ENCODE measurements around the gene THADA. TPM values are rescaled to one million over a fixed set of nuclear protein-coding genes. Genes with fewer than 3 reads are reported as not detected.
A peak's percentile ranks its signal among the peaks of the same experiment; 100 is the strongest.

THADA gene
- total and polyA plus RNA-seq, 2 experiments from 2014 or later: 10.8 to 18.8 TPM

DNA sequence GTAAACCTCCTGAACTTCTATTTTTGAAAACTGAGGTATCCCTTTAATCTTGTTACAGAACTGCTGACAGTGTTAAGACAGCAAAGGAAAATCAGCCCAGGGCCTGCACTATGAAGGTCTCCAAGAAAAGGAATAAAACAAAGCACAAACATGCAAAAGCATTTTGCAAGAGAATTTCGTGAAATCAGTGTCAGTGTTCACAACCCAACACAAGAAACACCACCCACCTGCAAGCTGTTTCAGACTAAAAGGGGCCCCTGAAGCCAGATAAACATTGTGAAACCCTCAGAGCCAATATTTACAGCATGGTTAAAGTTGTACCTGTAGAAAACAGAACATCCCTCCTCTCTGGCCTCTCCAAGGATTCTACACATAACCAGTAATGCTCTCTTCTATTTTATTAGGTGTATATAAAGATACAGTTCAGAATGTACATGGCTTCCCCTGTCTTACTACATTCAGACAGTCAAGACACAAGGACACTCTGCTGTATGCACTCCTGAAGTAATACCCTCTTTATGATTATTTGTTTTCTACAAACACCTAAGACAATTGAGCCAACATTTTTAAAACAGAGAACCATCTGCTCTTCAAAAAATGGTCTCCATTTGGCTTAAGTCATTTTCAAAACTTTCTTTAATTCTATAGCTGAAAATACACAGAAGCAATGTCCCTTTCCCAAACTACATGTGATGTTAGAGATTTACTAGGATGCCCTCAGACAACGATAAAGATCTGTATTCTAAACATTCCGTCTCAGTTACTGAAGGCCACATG, 219.9 kb downstream of the THADA start:
- no peak overlapping the region for H3K4me3 ChIP-seq
- no peaks in the 10 kb centered on the region for H3K79me2 ChIP-seq
- H3K36me3 ChIP-seq (replicated peaks; ENCODE audit: insufficient read depth, low read depth): no peaks in the 10 kb centered on the region
- peak overlapping the region; percentile 62 for H3K27ac ChIP-seq
- no peaks in the 10 kb centered on the region for H3K9me3 ChIP-seq (ENCODE audit: low read depth)
- DNase-seq (ENCODE audit: low spot score): no peak
- H3K4me1 ChIP-seq (ENCODE audit: insufficient read depth): peaks cover 34% of the 10 kb centered on the region
- no peaks in the 10 kb centered on the region for H3K27me3 ChIP-seq
- H2AFZ ChIP-seq: no peak overlapping the region
- no peak for TF ChIP-seq EZH2phosphoT487 (IDR thresholded peaks at IDR 0.05; ENCODE audit: low read depth, severe bottlenecking, unreplicated experiment)
- TF ChIP-seq EZH2 (IDR thresholded peaks at IDR 0.05; ENCODE audit: borderline replicate concordance): no peak
- TF ChIP-seq, protein P1, sequence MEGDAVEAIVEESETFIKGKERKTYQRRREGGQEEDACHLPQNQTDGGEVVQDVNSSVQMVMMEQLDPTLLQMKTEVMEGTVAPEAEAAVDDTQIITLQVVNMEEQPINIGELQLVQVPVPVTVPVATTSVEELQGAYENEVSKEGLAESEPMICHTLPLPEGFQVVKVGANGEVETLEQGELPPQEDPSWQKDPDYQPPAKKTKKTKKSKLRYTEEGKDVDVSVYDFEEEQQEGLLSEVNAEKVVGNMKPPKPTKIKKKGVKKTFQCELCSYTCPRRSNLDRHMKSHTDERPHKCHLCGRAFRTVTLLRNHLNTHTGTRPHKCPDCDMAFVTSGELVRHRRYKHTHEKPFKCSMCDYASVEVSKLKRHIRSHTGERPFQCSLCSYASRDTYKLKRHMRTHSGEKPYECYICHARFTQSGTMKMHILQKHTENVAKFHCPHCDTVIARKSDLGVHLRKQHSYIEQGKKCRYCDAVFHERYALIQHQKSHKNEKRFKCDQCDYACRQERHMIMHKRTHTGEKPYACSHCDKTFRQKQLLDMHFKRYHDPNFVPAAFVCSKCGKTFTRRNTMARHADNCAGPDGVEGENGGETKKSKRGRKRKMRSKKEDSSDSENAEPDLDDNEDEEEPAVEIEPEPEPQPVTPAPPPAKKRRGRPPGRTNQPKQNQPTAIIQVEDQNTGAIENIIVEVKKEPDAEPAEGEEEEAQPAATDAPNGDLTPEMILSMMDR (IDR thresholded peaks at IDR 0.05; ENCODE audit: poor library complexity): no peak
- no peaks in the 10 kb centered on the region for H4K20me1 ChIP-seq (ENCODE audit: insufficient read depth, poor library complexity, severe bottlenecking)
- H3K4me2 ChIP-seq: peak overlapping the region; percentile 55
- H3K9me2 ChIP-seq (replicated peaks; ENCODE audit: insufficient read depth): no peaks in the 10 kb centered on the region
- 28% methylated on average over 3 of the region's 3 CpGs for WGBS (ENCODE audit: low lambda C conversion rate, missing lambda C conversion rate)

DNA sequence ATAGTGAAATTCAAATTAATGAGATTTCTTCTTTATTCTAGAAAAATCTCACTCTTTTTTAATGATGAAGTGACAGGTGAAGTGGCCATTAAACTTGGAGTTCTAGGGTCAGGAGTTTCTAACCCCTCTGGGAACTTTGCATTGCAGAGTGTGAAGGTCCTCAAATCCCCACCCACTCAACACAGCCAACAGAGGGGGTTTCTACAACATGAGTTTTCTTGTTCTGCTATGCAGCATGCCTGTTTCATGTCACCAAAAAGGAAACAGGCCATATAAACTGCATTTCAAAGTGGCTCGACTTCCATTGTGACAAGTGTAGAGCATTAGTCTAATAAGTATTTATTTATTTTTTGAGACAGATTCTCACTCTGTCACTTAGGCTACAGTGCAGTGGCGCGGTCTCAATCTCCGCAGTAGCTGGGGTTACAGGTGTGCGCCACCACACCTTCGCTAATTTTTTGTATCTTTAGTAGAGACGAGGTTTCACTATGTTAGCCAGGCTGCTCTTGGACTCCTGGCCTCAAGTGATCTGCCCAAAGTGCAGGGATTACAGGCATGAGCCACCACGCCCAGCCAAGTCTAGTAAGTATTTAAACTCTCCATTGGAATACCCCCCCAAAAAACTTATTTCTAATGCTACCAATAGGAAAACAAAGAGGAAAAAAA, 223.3 kb downstream of the THADA start:
- Histone ChIP-seq H3K79me2 (no peaks in the 10 kb centered on the region), H3K4me1 (ENCODE audit: insufficient read depth) (peaks cover 48% of the 10 kb centered on the region), H4K20me1 (ENCODE audit: insufficient read depth, poor library complexity, severe bottlenecking) (no peaks in the 10 kb centered on the region), H3K36me3 (replicated peaks; ENCODE audit: insufficient read depth, low read depth) (no peaks in the 10 kb centered on the region), H3K27ac (no peak overlapping the region), H3K9me2 (replicated peaks; ENCODE audit: insufficient read depth) (no peaks in the 10 kb centered on the region), H3K4me2 (no peak overlapping the region), H3K27me3 (no peaks in the 10 kb centered on the region), H3K4me3 (no peak overlapping the region), H3K9me3 (ENCODE audit: low read depth) (no peaks in the 10 kb centered on the region), H2AFZ (no peak overlapping the region)
- no peak for DNase-seq (ENCODE audit: low spot score)
- TF ChIP-seq, protein P1 (IDR thresholded peaks at IDR 0.05; ENCODE audit: poor library complexity): no peak
- TF ChIP-seq EZH2 (IDR thresholded peaks at IDR 0.05; ENCODE audit: borderline replicate concordance) (no peak), EZH2phosphoT487 (IDR thresholded peaks at IDR 0.05; ENCODE audit: low read depth, severe bottlenecking, unreplicated experiment) (no peak)
- WGBS (ENCODE audit: low lambda C conversion rate, missing lambda C conversion rate): 86% methylated on average over 8 of the region's 8 CpGs

DNA sequence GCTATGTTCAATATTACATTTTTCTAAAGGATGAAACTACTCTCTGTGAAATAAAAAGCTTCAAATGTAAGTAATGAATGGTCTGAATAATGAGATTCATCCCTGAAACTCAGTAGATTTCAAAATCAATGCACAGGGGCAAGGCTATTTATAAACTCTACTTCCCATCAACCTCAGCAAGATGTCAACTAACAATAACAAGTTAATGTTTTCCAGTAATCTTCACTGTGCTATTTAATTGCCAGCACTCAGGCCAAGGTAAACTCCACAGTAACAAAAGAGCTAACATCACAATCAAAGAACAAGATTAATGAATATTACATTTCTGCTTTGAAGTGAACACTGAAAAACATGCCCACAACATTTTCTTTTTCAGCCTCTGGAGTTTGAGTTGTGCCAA, 225.1 kb downstream of the THADA start:
- H3K4me1 ChIP-seq (ENCODE audit: insufficient read depth): peaks cover 36% of the 10 kb centered on the region
- H3K9me3 ChIP-seq (ENCODE audit: low read depth): no peaks in the 10 kb centered on the region
- H2AFZ ChIP-seq: no peak overlapping the region
- no peaks in the 10 kb centered on the region for H3K9me2 ChIP-seq (replicated peaks; ENCODE audit: insufficient read depth)
- no peaks in the 10 kb centered on the region for H3K27me3 ChIP-seq
- H3K36me3 ChIP-seq (replicated peaks; ENCODE audit: insufficient read depth, low read depth): no peaks in the 10 kb centered on the region
- DNase-seq (ENCODE audit: low spot score): no peak
- H3K27ac ChIP-seq: peak overlapping the region; percentile 77
- H3K4me2 ChIP-seq: peak overlapping the region; percentile 36
- H3K4me3 ChIP-seq: no peak overlapping the region
- H4K20me1 ChIP-seq (ENCODE audit: insufficient read depth, poor library complexity, severe bottlenecking): no peaks in the 10 kb centered on the region
- TF ChIP-seq, protein P1 (IDR thresholded peaks at IDR 0.05; ENCODE audit: poor library complexity): no peak
- no peak for TF ChIP-seq EZH2 (IDR thresholded peaks at IDR 0.05; ENCODE audit: borderline replicate concordance)
- TF ChIP-seq EZH2phosphoT487 (IDR thresholded peaks at IDR 0.05; ENCODE audit: low read depth, severe bottlenecking, unreplicated experiment): no peak
- no peaks in the 10 kb centered on the region for H3K79me2 ChIP-seq

Measured in hepatocyte (in vitro differentiated cells).